HG03066 (cell line): Measurements from ENCODE around the gene NCK2.

ENCODE experiments used
- ATAC-seq: cut with Tn5 transposase; IDR thresholded peaks from one replicate; pipeline ENCODE4 v1.9.1; 2021; ENCODE audit warnings: low read depth; ENCODE audit not compliant: unreplicated experiment

The NCK2 gene

GRCh38 chr2:105734762-105735538 lies 9.8 kb upstream of the NCK2 start:
- no peak for ATAC-seq

GRCh38 chr2:105736145-105736544 lies 8.6 kb upstream of the NCK2 start:
- no peak for ATAC-seq

DNA sequence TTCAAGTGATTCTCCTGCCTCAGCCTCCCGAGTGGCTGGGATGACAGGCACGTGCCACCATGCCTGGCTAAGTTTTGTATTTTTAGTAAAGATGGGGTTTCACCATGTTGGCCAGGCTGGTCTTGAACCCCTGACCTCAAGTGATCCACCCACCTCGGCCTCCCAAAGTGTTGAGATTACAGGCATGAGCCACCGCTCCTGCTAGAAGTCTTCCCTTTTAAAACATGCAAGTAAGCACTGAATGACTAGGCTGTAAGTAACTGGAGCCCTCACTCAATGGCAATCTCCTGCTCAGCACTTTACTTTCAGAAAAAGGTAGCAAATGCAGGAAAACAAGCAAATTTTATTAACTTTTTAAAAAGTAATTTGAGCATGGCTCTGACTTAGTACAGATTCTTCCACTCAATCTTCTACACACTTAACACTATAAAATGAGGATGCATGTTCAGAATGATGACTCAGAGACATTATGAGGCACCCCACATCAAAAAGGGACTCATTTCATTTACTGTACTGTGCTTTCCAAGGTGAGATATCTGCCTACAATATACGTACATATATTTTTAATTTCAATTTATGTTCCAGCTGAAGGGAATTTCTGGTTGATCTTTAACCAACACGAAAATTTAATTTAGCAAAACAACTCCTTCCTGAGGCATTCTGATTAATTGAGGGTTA lies 6.6 kb upstream of the NCK2 start:
- no peak for ATAC-seq

GRCh38 chr2:105738658-105739241 lies 6.0 kb upstream of the NCK2 start:
- ATAC-seq, result no peak

- ATAC-seq, result no peak
Observed at GRCh38 chr2:105739426-105739825, 5.3 kb upstream of the NCK2 start.

GRCh38 chr2:105739944-105740530 lies 4.7 kb upstream of the NCK2 start:
- no peak for ATAC-seq

- no peak for ATAC-seq
Observed at GRCh38 chr2:105741174-105741573, 3.5 kb upstream of the NCK2 start.

GRCh38 chr2:105741617-105742016 lies 3.1 kb upstream of the NCK2 start:
- no peak for ATAC-seq

- ATAC-seq, result peak; percentile 73
Observed at GRCh38 chr2:105744091-105744908, 412 bp upstream of the NCK2 start.

DNA sequence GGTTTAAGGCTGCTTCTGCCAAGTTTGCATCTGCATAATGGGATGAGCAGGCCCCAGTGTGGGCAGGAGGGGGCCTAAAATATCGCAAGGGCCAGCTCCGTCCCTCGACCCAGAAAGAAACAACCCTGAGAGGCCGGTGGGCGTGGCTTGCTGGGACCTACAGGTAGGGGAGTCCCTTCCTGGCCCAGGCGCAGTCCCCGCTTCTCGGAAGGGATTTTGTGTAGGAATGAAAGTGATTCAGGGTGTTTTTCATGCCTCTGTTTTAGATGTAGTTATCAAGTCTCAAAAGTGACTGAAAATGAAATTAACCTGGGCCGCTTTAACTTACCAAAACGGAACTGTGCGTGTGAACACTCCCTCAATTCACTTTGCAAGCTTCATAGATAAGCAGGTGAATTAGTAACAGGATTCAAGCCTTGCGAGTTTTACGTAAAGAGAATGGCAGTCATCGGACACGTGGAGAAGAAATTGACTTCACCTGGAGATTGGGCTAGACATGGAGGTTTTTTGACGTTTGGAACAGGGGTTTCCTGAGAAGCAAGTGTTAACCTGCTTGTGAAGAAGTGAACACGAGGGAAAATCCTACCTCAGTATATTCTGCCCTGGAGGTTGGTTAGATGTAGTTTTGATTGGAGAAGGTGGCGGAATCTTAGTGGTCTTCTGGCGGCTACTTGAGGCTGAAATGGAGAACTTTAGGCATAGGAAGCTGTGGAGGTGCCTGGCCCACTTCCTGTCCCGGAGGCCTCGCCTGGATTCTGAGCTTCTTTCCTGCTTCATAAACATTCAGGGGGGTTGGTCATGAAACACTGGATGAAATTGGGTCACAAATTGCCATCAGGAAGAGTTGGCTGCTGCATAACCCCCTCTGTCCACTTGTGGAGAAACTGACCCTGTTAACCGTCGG lies 1.7 kb downstream of the NCK2 start:
- ATAC-seq, result peak; percentile 44

DNA sequence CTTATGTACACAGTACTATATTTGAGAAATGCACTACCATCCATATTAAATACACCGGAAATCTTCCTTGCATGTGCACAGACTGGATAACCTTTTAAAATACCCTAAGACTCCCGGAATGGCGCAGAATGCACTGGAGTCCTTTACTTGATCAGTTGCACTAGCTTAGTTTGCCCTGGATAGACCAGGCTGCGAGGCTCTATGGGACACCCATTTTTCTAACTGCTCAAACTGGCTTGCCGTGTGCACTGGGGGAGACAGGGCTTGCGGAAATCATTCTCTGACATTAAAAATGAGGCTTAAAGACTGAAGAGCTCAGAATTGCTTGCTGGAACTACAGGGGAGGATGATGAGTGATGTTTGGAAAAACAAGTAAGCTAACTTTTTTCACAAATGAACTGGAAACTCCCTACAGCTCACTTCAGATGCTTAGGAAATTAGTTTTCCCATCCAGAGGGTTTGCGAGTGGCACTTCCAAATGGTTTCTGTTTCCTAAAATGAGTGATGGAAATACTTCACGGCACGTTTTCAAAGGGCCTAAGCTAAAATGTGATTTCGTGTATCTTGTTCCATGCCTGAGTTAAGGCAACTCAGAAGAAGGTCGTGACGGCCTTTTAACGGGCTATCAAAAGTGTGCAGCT lies 2.7 kb downstream of the NCK2 start:
- ATAC-seq, result no peak

GRCh38 chr2:105747991-105748390 lies 3.3 kb downstream of the NCK2 start:
- no peak for ATAC-seq

GRCh38 chr2:105748566-105748965 lies 3.9 kb downstream of the NCK2 start:
- no peak for ATAC-seq

- ATAC-seq, result no peak
Observed at GRCh38 chr2:105749583-105750400, 5.1 kb downstream of the NCK2 start.

DNA sequence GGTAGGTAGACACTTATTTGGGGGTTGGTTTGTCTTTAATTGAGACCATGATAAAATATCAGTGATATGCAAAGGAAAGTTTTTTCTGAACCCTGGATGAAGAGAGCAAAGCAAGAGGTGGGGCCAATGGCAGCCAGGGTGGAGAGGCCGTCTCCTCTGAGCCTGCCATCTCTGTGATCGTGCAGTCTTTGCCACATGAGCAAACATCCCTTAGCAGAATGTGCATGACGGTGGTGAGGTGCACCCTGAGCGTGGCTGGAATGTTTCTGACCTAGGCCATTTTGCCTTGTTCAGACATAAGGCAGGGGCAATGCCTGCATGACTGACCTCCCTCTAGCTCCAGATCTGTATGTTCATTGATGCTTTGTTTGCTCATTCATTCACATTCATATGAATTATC lies 6.0 kb downstream of the NCK2 start:
- no peak for ATAC-seq

DNA sequence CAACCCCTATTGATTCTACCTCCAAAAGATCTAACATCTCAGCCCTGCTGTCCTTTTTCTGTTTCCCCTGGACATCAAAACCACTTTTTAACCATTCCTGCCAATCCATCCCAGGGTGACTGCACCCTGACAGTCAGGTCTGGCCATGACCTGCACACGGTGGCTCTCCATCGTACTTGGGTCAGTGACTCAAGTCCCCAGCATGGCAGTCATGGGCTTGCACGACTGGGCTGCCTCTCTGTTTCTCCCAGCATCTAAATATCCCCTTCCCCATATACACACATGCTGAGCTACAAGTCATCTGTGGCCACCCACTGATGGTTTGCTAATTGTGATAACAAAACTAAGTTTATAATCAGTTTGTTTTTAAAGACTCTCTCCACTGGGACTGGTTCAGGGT lies 6.6 kb downstream of the NCK2 start:
- no peak for ATAC-seq

DNA sequence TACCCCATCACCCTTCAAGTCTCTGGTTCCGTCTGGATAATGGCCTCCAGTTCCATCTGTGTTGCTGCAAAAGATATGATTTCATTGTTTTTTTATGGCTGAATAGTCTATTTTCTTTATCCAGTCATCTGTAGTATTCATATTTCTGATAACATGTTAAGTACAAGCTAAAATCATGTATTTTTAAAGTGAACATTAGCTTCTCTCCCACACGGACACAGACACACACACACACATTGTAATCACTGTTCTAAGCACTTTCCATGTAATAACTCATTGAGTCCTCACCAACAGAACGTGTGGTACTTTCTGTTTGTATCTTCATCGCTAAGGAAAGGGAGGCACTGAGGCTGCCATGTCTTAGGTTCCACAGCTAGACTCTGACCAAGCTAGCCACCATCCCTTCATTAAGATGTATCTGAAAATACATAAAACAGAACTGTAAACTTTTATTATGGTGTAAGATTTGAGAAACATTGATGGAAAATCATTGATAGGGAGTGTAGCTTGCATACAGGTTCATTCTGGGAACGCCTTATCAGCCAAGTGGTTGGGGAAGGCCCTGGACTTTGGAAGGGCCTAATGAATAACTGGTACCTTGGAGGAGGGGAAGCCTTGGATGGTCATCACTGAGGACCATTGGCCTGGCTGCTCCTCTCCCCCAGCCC lies 8.1 kb downstream of the NCK2 start:
- ATAC-seq, result no peak

DNA sequence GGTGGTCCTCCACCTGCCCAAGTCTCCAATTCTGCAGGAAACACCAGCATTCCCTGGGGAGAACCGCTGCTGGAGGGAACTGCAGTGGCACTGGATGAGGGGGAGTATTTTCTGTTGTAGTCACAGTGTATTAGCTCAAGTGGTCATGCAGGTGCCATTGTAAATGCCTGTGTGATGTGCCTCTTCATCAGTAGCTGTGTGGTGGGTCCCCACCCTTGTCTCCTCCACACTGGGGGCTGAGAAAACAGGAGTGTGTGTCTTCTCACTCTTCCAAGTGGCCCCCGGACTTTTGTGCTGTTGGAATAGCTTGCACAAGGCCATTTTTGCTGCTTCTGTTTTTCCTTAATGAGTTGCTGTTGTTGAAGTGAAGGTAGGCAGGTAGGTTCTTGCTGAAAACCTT lies 8.7 kb downstream of the NCK2 start:
- no peak for ATAC-seq
